Pancreas (tissue), 10 donors: ENCODE results near the gene BCL6. TPM values are rescaled to one million over a fixed set of nuclear protein-coding genes. Genes with fewer than 3 reads are reported as not detected.

ENCODE experiments used
- ATAC-seq, 4 donors: fragments of 200-7000 bp; cut with Tn5 transposase; one replicate each; pipeline versions ENCODE4 v1.8.0 to v1.9.1; 2020; ENCODE audit warnings: mild to moderate bottlenecking in 4 of 4, moderate library complexity in 4 of 4
- DNase-seq, 6 donors: peaks; one replicate each; pipeline ENCODE4 v3.0.0-alpha.2; 2020
- FAIRE-seq: peaks from 2 replicates; lab custom pipeline; 2012; peaks lifted over from hg19 to GRCh38; lab: Jason Lieb, UNC
- H3K27ac ChIP-seq, 4 donors: fragments of 200-600 bp; sonication (generic); 1 replicate in 3 of 4; 2 replicates in 1 of 4; pipeline versions ENCODE4 v1.5.0 to v1.8.0; 2020
- H3K27me3 ChIP-seq, 4 donors: fragments of 200-600 bp; one replicate each; pipeline ENCODE4 v1.8.0; 2021
- H3K36me3 ChIP-seq, 3 donors: fragments of 200-600 bp; sonication (generic) in 1 of 3; one replicate each; pipeline versions ENCODE4 v1.5.0 to v1.8.0; 2020 to 2021
- H3K4me1 ChIP-seq, 3 donors: fragments of 200-600 bp; one replicate each; pipeline ENCODE4 v1.8.0; 2021
- H3K4me3 ChIP-seq, 4 donors: fragments of 200-600 bp; sonication (generic) in 2 of 4; one replicate each; pipeline versions ENCODE4 v1.5.0 to v1.8.0; 2020 to 2021
- H3K9me3 ChIP-seq, 4 donors: fragments of 200-600 bp; one replicate each; pipeline ENCODE4 v1.8.0; 2021
- WGBS, 2 donors: extraction: QIAGEN DNeasy Blood & Tissue Kit; methylation state at CpG; one replicate each; pipeline ENCODE4 v1.1.7; 2013; 5-methylcytosine and 5-hydroxymethylcytosine counted together
- intact Hi-C, 3 donors: fragments of 100-400 bp; cut with DNase I; formaldehyde crosslinking; loops; one replicate each; pipeline versions ENCODE4 v1.11.1 to v1.14.2; 2022
- polyA plus RNA-seq, 2 donors: library from polyadenylated mRNA; stranded (reverse); fragments of 200-250 nt; gene quantifications; one replicate each; pipeline ENCODE4 v1.2.3, GENCODE V29; 2013
- total RNA-seq, 6 donors: library from RNA; stranded (reverse); fragmentation: NEBNext Ultra II Directional in 4 of 6; extraction: Animal tissue kit (Norgen Biotek cat#: 25700) in 4 of 6; gene quantifications; one replicate each; pipeline versions ENCODE4 v1.2.1 to v1.2.4, GENCODE V29; 2021 to 2023
- TF ChIP-seq, protein P1 (sequence below), 4 donors: fragments of 200-600 bp; sonication (generic) in 3 of 4; IDR thresholded peaks; one replicate each; pipeline versions ENCODE4 v1.5.0 to v1.8.0; 2021; ENCODE audit warnings: antibody characterized with exemption in 4 of 4
- donor health status: healthy with polysubstance abuse.
- donor health status: DM: no; HTN: no; CAD: no; lungs with moderate emphysema.
- donor health status: DM: no; HTN: no; CAD: no.
- donor health status: control.
- donor health status: control.
- donor health status: Bipolar disorder and iron deficiency.
- donor health status: DM: yes; HTN: yes; CAD: no.
- donor health status: DM: no; HTN: no; CAD: no.
- donor health status: DM: no; HTN: no; CAD: no.
- donor health status: DM: yes; HTN: yes; CAD: no.

Gene BCL6
- total and polyA plus RNA-seq, 8 donors: 19.0 to 48.1 (median 30.5) TPM

DNA sequence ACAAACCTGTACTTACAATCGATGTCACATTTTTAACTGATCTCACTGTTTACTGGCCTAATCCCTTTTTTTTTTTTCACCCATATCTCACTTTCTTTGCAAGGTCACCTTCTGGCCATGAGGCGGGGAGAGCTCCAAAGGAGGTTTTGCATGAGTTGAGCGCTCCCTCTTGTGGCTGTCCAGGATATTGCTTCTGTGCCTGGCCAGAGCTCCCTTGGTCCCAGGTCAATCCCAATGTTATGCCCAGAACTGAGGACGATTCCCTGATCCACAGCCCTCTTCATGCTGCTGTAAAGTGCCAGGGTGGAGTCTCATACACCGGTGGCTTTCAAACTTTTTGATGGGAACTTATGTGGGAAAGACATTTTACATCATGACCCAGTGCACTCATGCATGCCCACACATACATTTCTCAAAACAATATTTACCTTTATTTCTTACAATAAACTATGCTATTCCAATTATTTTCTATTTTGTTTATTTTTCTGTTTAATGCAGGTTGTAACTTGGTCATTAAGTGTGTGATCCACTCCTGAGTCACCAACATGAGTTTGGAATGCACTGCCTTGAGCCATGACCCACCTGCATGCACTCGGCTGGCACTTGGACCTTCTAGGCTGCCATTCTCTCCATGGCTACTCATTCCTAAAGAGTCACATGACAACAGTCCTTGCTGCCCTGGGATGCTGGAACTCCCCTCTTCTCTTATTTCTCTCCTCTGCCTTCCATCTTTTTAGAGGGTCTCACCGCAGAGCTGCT lies 65.5 kb downstream of the BCL6 start:
- peaks cover 0 to 3% (median 0%) of the 10 kb centered on the region in 4 donors for H3K27me3 ChIP-seq
- no peak for FAIRE-seq
- DNase-seq: peak; percentile 71 to 89 (median 86)
- no peaks in the 10 kb centered on the region for H3K9me3 ChIP-seq
- intact Hi-C loops: loop anchor here (2.0 to 10.0 kb wide), 4 partner anchors 361 to 455 kb away; no protein-coding TSS in a partner anchor
- H3K4me1 ChIP-seq: peaks cover 0 to 4% (median 0%) of the 10 kb centered on the region in 3 donors
- no peaks in the 10 kb centered on the region for H3K36me3 ChIP-seq
- 27 to 30% methylated on average over 7 of the region's 7 CpGs for WGBS, 2 donors
- H3K27ac ChIP-seq: no peak overlapping the region
- TF ChIP-seq, protein P1, sequence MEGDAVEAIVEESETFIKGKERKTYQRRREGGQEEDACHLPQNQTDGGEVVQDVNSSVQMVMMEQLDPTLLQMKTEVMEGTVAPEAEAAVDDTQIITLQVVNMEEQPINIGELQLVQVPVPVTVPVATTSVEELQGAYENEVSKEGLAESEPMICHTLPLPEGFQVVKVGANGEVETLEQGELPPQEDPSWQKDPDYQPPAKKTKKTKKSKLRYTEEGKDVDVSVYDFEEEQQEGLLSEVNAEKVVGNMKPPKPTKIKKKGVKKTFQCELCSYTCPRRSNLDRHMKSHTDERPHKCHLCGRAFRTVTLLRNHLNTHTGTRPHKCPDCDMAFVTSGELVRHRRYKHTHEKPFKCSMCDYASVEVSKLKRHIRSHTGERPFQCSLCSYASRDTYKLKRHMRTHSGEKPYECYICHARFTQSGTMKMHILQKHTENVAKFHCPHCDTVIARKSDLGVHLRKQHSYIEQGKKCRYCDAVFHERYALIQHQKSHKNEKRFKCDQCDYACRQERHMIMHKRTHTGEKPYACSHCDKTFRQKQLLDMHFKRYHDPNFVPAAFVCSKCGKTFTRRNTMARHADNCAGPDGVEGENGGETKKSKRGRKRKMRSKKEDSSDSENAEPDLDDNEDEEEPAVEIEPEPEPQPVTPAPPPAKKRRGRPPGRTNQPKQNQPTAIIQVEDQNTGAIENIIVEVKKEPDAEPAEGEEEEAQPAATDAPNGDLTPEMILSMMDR (IDR thresholded peaks at IDR 0.05): peak; percentile 84 to 94 (median 88)
- peak; percentile 96 to 100 (median 99) for ATAC-seq
- H3K4me3 ChIP-seq: no peak overlapping the region

DNA sequence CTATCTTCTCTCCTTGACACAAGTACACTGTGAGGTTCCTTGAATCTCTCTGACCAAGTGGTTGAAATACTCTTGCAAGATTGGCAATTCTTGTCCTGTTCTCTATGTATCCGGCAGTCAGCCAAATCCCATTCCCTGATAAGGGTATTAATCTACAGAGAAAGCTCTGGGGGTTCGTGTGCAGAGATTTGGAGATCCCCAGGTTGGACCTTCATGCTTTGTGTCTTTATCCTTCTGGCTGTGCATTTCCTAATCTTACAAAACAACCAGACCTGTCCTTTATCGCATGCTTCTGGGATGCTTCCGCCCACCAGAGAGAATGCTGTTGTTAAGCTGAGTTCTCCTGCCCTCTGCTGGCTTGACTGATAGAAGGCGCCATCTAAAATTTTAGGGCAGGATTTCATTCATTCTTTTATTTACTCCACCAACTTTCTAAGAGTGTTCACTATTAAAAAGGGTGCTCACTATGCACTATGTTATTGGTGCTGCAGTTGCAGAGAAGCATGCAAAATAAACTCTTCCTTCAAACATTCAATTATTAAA lies 66.5 kb downstream of the BCL6 start:
- intact Hi-C loops: loop anchor here in 1 of 3 donors (2.0 to 5.0 kb wide), 2 partner anchors 360 to 451 kb away; no protein-coding TSS in a partner anchor
- ATAC-seq (peak; percentile 55 to 88 (median 74)), FAIRE-seq (no peak), DNase-seq (peak in 1 of 6 donors; percentile 27)
- Histone ChIP-seq H3K36me3 (no peaks in the 10 kb centered on the region), H3K27ac (no peak overlapping the region), H3K4me3 (no peak overlapping the region), H3K9me3 (no peaks in the 10 kb centered on the region), H3K4me1 (peaks cover 0 to 4% (median 0%) of the 10 kb centered on the region in 3 donors), H3K27me3 (peaks cover 0 to 3% (median 0%) of the 10 kb centered on the region in 4 donors)
- WGBS, 2 donors: 20 to 31% methylated on average over 5 of the region's 5 CpGs
- TF ChIP-seq, protein P1 (IDR thresholded peaks at IDR 0.05): peak in 2 of 4 donors; percentile 10 to 33

DNA sequence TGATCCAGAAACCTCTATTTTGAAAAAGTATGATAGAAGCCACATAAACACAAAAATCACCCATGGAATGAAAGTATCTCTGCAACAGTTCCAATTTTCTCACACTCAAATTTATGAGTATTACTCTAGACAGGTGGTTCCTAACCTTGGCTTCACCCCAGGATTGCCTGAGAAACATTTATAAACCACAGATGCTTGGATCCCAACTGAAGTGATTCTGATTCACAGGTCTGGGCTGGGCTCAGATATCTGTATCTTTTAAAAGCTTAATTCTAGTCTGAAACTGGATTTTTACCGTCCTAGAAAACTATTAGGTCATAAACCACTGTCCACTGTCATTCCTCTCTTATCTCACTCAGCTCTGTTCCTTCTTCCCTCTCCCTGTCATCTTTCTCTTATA lies 67.7 kb downstream of the BCL6 start:
- no peak overlapping the region for H3K4me3 ChIP-seq
- DNase-seq: no peak
- H3K9me3 ChIP-seq: no peaks in the 10 kb centered on the region
- H3K36me3 ChIP-seq: no peaks in the 10 kb centered on the region
- 14 to 17% methylated on average over 1 of the region's 1 CpG for WGBS, 2 donors
- TF ChIP-seq, protein P1 (IDR thresholded peaks at IDR 0.05): no peak
- FAIRE-seq: no peak
- intact Hi-C loops: loop anchor here in 1 of 3 donors (2.0 to 5.0 kb wide), 2 partner anchors 359 to 450 kb away; no protein-coding TSS in a partner anchor
- H3K27ac ChIP-seq: no peak overlapping the region
- ATAC-seq: no peak
- peaks cover 0 to 3% (median 0%) of the 10 kb centered on the region in 4 donors for H3K27me3 ChIP-seq
- peaks cover 0 to 4% (median 0%) of the 10 kb centered on the region in 3 donors for H3K4me1 ChIP-seq

DNA sequence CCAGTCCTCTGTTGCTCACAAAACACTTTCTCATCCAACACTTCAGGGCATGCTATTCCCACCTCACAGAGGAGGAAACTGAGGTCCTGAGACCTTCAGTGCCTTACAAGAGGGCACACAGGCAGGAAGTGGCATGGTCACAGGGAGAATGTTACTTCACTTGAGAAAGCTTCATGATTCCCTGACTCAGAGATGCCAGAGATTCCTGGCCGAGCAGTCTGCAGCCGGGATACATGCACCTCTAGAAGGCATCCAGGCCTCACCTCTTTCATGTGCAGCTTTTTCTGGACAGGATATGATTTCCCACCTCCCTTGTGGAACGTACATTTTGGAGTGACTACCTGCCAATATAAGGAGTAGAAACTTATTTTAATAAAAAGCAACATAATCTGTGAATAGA lies 72.3 kb downstream of the BCL6 start:
- ATAC-seq (no peak), FAIRE-seq (no peak), DNase-seq (no peak)
- intact Hi-C loops: loop anchor here in 1 of 3 donors (5.0 kb wide), 1 partner anchor 451 kb away; no protein-coding TSS in a partner anchor
- 42 to 50% methylated on average over 3 of the region's 3 CpGs for WGBS, 2 donors
- no peaks in the 10 kb centered on the region for H3K36me3 ChIP-seq
- TF ChIP-seq, protein P1 (IDR thresholded peaks at IDR 0.05): no peak
- no peaks in the 10 kb centered on the region for H3K9me3 ChIP-seq
- no peak overlapping the region for H3K27ac ChIP-seq
- peaks cover 0 to 7% (median 3%) of the 10 kb centered on the region in 4 donors for H3K27me3 ChIP-seq
- no peaks in the 10 kb centered on the region for H3K4me1 ChIP-seq
- no peak overlapping the region for H3K4me3 ChIP-seq

Other genes starting within 250 kb of the BCL6 start
- gene SST, start 75.1 kb downstream of the BCL6 start, total RNA-seq: 100 to 1,000 TPM in 5 of 6 donors, 10 to 100 TPM in 1; 91.5 to 743 (median 193) TPM
- over 10,000 TPM in 1 of 2 donors, 1,000 to 10,000 TPM in 1; 3,090 to 13,953 TPM for gene SST, start 75.1 kb downstream of the BCL6 start, polyA plus RNA-seq
- not detected for gene RTP2, start 42.9 kb downstream of the BCL6 start, total RNA-seq
- gene RTP2, start 42.9 kb downstream of the BCL6 start, polyA plus RNA-seq: not detected